ENCODE measurements around the gene ZNF346.

DNA sequence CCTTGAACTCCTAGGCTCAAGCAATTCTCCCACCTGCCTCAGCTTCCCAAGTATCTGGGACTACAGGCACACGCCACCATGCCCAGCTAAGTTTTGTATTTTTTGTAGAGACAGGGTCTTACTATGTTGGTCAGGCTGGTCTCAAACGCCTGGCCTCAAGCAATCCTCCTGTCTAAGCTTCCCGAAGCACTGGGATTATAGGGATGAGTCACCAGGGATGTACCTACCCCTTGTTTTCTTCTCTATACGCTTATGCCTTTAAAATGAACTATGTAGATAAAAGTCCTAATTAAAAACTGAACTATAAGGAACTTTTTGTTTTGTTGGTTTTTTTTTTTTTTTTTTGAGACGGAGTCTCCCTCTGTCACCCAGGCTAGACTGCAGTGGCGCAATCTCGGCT, 41.7 kb upstream of the ZNF346 start:
- TF ChIP-seq, protein P1, sequence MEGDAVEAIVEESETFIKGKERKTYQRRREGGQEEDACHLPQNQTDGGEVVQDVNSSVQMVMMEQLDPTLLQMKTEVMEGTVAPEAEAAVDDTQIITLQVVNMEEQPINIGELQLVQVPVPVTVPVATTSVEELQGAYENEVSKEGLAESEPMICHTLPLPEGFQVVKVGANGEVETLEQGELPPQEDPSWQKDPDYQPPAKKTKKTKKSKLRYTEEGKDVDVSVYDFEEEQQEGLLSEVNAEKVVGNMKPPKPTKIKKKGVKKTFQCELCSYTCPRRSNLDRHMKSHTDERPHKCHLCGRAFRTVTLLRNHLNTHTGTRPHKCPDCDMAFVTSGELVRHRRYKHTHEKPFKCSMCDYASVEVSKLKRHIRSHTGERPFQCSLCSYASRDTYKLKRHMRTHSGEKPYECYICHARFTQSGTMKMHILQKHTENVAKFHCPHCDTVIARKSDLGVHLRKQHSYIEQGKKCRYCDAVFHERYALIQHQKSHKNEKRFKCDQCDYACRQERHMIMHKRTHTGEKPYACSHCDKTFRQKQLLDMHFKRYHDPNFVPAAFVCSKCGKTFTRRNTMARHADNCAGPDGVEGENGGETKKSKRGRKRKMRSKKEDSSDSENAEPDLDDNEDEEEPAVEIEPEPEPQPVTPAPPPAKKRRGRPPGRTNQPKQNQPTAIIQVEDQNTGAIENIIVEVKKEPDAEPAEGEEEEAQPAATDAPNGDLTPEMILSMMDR (conservative IDR thresholded peaks at IDR 0.05; ENCODE audit: low read depth, low read length), result no peak
- no peak for TF ChIP-seq EZH2 (IDR thresholded peaks at IDR 0.05; ENCODE audit: borderline replicate concordance, low read depth, low read length, poor library complexity, severe bottlenecking)

All from A673 (cell line).